ENCODE data around the gene PRR19. TPM values are rescaled to one million over a fixed set of nuclear protein-coding genes. Genes with fewer than 3 reads are reported as not detected.

The PRR19 gene
- total RNA-seq, 4 donors from 2014 or later: 0.73 to 1.7 (median 1.1) TPM

DNA sequence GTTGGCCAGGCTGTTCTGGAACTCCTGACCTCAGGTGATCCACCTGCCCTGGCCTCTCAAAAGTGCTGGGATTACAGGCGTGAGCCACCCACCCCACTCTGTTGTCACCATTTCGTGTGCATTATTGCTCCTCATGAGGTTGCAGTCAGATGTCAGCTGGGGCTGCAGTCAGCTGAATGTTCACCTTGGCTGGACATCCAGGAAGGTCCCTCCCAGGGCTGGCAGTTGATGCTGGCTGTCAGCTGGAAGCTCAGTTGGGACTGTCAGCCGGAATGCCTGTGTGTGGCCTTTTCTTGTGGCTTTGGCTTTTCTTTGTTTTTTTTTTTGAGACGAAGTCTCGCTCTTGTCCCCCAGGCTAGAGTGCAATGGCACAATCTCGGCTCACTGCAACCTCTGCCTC, 30.1 kb downstream of the PRR19 start:
- Histone ChIP-seq H3K9me3 (no peaks in the 10 kb centered on the region), H3K4me3 (no peak overlapping the region), H3K27me3 (no peaks in the 10 kb centered on the region), H3K27ac (no peak overlapping the region), H3K4me1 (peaks cover 7% of the 10 kb centered on the region), H3K36me3 (peaks cover 20% of the 10 kb centered on the region)
- no peak for DNase-seq (ENCODE audit: low spot score in 2 of 2)
- TF ChIP-seq POLR2AphosphoS5 (IDR thresholded peaks at IDR 0.05) (no peak), POLR2A (IDR thresholded peaks at IDR 0.05) (no peak), EP300 (IDR thresholded peaks at IDR 0.05) (no peak)
- TF ChIP-seq, protein P1, sequence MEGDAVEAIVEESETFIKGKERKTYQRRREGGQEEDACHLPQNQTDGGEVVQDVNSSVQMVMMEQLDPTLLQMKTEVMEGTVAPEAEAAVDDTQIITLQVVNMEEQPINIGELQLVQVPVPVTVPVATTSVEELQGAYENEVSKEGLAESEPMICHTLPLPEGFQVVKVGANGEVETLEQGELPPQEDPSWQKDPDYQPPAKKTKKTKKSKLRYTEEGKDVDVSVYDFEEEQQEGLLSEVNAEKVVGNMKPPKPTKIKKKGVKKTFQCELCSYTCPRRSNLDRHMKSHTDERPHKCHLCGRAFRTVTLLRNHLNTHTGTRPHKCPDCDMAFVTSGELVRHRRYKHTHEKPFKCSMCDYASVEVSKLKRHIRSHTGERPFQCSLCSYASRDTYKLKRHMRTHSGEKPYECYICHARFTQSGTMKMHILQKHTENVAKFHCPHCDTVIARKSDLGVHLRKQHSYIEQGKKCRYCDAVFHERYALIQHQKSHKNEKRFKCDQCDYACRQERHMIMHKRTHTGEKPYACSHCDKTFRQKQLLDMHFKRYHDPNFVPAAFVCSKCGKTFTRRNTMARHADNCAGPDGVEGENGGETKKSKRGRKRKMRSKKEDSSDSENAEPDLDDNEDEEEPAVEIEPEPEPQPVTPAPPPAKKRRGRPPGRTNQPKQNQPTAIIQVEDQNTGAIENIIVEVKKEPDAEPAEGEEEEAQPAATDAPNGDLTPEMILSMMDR (IDR thresholded peaks at IDR 0.05): no peak
- WGBS: 78% methylated on average over 6 of the region's 6 CpGs

DNA sequence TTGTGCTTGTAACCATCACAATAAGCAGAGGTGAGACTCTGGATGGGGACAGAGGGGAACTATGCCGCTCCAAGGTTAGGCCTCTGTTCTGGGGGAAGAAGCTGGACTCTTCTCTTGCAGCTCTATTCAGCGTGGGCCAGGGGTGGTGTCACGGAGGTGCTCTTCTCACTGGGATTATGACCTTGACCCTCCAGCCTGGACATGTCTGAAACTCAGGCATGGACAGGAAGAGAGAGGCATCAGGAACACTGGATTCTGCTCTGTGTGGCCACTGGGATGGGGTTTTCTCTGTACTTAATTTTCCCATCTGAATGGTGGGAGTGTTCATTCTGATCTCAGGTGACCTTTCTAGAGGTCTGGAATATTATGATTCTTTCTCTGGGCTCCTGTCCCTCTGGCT, 31.1 kb downstream of the PRR19 start:
- Histone ChIP-seq H3K4me1 (no peaks in the 10 kb centered on the region), H3K9me3 (no peaks in the 10 kb centered on the region), H3K27me3 (no peaks in the 10 kb centered on the region), H3K4me3 (no peak overlapping the region), H3K27ac (no peak overlapping the region), H3K36me3 (peaks cover 26% of the 10 kb centered on the region)
- no peak for DNase-seq (ENCODE audit: low spot score in 2 of 2)
- WGBS: 97% methylated on average over 3 of the region's 3 CpGs
- TF ChIP-seq, protein P1 (IDR thresholded peaks at IDR 0.05): no peak
- TF ChIP-seq EP300 (IDR thresholded peaks at IDR 0.05) (no peak), POLR2A (IDR thresholded peaks at IDR 0.05) (no peak), POLR2AphosphoS5 (IDR thresholded peaks at IDR 0.05) (no peak)

DNA sequence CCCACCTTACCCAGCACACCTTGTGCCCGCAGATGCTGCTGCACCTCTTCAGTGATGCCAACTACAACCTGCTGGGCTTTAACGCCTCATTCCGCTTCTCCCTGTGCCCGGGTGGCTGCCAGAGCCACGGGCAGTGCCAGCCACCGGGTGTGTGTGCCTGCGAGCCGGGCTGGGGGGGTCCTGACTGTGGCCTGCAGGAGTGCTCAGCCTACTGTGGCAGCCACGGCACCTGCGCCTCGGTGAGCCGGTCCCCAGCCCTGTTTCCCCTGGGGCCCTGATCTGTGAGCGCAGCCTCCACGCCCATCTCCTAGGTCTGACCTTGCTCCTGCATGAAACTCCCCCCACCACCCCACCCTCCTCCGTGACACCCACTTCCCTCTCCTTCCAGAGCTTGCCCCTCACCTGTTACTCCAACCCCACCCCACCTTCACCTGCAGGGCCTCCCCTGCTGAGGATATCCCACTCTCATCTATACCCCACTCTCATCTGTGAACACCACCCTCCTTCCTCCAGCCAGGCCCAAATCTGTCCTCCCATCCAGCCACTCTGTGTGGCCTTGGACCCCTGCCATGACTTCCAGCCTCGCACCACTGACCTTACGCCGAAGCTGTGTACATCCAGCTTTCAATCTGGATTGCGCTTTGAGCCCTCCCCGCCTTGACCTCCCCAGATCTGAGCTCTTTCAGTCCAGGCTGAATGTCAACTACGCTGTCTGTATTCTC, 32.2 kb downstream of the PRR19 start:
- H3K9me3 ChIP-seq: no peaks in the 10 kb centered on the region
- no peaks in the 10 kb centered on the region for H3K4me1 ChIP-seq
- DNase-seq (ENCODE audit: low spot score in 2 of 2): no peak
- no peaks in the 10 kb centered on the region for H3K27me3 ChIP-seq
- WGBS: 85% methylated on average over 17 of the region's 21 CpGs
- peaks cover 26% of the 10 kb centered on the region for H3K36me3 ChIP-seq
- TF ChIP-seq POLR2AphosphoS5 (IDR thresholded peaks at IDR 0.05) (no peak), EP300 (IDR thresholded peaks at IDR 0.05) (no peak), POLR2A (IDR thresholded peaks at IDR 0.05) (no peak)
- TF ChIP-seq, protein P1 (IDR thresholded peaks at IDR 0.05): no peak
- no peak overlapping the region for H3K4me3 ChIP-seq
- H3K27ac ChIP-seq: no peak overlapping the region

DNA sequence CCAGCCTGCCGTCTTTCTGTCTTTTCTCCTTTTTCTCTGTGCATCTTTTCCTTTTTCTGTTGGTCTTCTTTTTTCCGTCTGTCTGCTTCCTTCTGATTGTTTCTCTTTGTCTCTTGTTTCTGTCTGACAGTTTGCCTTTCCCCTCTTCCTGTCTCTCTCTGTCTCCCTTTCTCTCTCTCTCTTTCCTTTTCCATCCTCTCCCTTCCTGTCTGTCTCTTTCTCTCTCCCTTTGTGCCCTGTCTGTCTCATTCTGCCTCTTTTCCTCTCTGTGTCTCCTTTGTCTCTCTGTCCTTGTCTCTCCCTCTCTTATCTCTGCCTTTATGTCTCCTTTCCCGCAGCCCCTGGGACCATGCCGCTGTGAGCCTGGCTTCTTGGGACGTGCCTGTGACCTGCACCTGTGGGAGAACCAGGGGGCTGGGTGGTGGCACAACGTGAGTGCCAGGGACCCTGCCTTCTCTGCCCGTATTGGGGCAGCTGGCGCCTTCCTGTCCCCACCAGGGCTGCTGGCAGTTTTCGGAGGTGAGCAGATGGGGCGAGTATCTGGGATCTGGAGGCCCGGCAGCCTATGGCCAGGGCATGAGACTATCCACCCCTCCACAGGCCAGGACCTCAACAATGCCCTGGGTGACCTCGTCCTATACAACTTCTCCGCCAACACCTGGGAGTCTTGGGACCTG, 32.9 kb downstream of the PRR19 start:
- Histone ChIP-seq H3K4me3 (no peak overlapping the region), H3K4me1 (no peaks in the 10 kb centered on the region), H3K27ac (no peak overlapping the region), H3K36me3 (peaks cover 29% of the 10 kb centered on the region), H3K27me3 (no peaks in the 10 kb centered on the region), H3K9me3 (no peaks in the 10 kb centered on the region)
- TF ChIP-seq, protein P1 (IDR thresholded peaks at IDR 0.05): no peak
- TF ChIP-seq EP300 (IDR thresholded peaks at IDR 0.05) (no peak), POLR2A (IDR thresholded peaks at IDR 0.05) (no peak), POLR2AphosphoS5 (IDR thresholded peaks at IDR 0.05) (no peak)
- WGBS: 88% methylated on average over 13 of the region's 13 CpGs
- DNase-seq (ENCODE audit: low spot score in 2 of 2): no peak

DNA sequence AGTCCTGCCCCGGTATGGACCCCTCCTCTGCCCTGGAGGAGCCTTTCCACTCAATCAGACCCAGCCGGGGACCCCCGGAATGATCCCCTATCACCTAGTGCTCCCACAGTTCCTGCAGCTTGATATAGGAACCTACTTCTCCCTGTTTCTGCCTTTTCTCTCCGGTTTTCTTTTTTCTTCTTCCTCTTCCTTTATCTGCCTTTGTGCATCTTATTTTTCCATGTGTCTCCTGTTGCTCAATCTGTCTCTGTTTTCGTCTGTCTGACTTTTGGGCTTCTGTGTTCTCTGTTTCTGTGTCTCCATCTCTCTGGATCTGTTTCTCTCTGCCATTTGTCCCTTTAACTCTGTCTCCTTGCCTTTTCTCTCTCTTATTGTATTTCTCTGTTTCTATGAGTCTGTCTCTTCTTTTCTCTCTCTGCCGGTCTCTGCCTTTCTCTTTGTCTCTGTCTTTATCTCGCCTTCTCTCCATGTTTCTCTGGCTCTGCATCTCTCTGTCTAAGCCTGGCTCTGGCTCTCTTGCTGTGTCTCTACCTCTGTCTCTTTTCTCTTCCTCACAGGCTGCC, 33.5 kb downstream of the PRR19 start:
- TF ChIP-seq EP300 (IDR thresholded peaks at IDR 0.05): no peak
- TF ChIP-seq POLR2A (IDR thresholded peaks at IDR 0.05): no peak
- TF ChIP-seq, protein P1 (IDR thresholded peaks at IDR 0.05): no peak
- TF ChIP-seq POLR2AphosphoS5 (IDR thresholded peaks at IDR 0.05): no peak
- Histone ChIP-seq H3K27ac (no peak overlapping the region), H3K9me3 (no peaks in the 10 kb centered on the region), H3K4me3 (no peak overlapping the region), H3K4me1 (no peaks in the 10 kb centered on the region), H3K27me3 (no peaks in the 10 kb centered on the region), H3K36me3 (peaks cover 33% of the 10 kb centered on the region)
- WGBS: 89% methylated on average over 7 of the region's 7 CpGs
- DNase-seq (ENCODE audit: low spot score in 2 of 2): no peak

Measured in suprapubic skin (tissue), 4 donors.